ENCODE results near the gene WDFY4.

Gene WDFY4

GRCh38 chr10:48692748-48693147 lies 8.1 kb downstream of the WDFY4 start:
- no peak overlapping the region for H3K9ac ChIP-seq

DNA sequence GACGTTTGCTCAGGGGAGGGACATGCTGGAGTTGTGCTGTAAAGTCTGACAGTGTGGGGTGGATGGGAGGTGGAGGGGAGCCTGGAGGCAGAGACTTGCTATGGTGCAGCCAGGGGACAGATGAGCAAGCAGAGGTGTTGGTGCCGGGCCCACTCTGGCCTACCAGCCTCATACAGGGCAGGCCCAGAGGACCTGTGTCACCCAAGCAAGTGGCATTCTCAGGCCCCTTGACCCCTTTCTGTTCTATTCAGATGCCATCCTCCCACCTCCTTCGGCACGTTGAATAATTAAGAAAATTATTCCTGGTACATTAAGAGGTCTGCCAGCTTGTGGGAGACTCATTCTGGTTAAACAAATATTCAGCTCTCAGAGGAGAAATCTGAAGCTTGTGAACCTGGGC lies 8.5 kb downstream of the WDFY4 start:
- Histone ChIP-seq H3K27me3 (ENCODE audit: control insufficient read depth, insufficient read depth, low read length) (no peaks in the 10 kb centered on the region), H3K79me2 (no peaks in the 10 kb centered on the region), H3K9me3 (ENCODE audit: control insufficient read depth, low read length) (no peaks in the 10 kb centered on the region), H3K4me2 (ENCODE audit: low read length) (no peak overlapping the region), H2AFZ (no peak overlapping the region), H3K36me3 (ENCODE audit: control insufficient read depth, insufficient read depth, low read length) (no peaks in the 10 kb centered on the region), H3K27ac (no peak overlapping the region), H3K4me1 (no peaks in the 10 kb centered on the region), H3K9ac (no peak overlapping the region), H3K4me3 (ENCODE audit: low read depth, low read length) (no peak overlapping the region)
- TF ChIP-seq, protein P1, sequence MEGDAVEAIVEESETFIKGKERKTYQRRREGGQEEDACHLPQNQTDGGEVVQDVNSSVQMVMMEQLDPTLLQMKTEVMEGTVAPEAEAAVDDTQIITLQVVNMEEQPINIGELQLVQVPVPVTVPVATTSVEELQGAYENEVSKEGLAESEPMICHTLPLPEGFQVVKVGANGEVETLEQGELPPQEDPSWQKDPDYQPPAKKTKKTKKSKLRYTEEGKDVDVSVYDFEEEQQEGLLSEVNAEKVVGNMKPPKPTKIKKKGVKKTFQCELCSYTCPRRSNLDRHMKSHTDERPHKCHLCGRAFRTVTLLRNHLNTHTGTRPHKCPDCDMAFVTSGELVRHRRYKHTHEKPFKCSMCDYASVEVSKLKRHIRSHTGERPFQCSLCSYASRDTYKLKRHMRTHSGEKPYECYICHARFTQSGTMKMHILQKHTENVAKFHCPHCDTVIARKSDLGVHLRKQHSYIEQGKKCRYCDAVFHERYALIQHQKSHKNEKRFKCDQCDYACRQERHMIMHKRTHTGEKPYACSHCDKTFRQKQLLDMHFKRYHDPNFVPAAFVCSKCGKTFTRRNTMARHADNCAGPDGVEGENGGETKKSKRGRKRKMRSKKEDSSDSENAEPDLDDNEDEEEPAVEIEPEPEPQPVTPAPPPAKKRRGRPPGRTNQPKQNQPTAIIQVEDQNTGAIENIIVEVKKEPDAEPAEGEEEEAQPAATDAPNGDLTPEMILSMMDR (IDR thresholded peaks at IDR 0.05): no peak

More at GRCh38 chr10:48692748-48693147, 8.1 kb downstream of the WDFY4 start:
- no peak overlapping the region for H3K4me3 ChIP-seq (ENCODE audit: low read depth, low read length)
- no peak overlapping the region for H3K4me2 ChIP-seq (ENCODE audit: low read length)
- H3K36me3 ChIP-seq (ENCODE audit: control insufficient read depth, insufficient read depth, low read length): no peaks in the 10 kb centered on the region
- H3K4me1 ChIP-seq: no peaks in the 10 kb centered on the region
- no peak overlapping the region for H2AFZ ChIP-seq
- no peaks in the 10 kb centered on the region for H3K27me3 ChIP-seq (ENCODE audit: control insufficient read depth, insufficient read depth, low read length)
- H3K9me3 ChIP-seq (ENCODE audit: control insufficient read depth, low read length): no peaks in the 10 kb centered on the region
- no peaks in the 10 kb centered on the region for H3K79me2 ChIP-seq
- H3K27ac ChIP-seq: no peak overlapping the region
- TF ChIP-seq, protein P1 (IDR thresholded peaks at IDR 0.05): no peak

- Histone ChIP-seq H3K9me3 (ENCODE audit: control insufficient read depth, low read length) (no peaks in the 10 kb centered on the region), H3K9ac (no peak overlapping the region)
Measured at GRCh38 chr10:48694371-48695030, 9.8 kb downstream of the WDFY4 start.

DNA sequence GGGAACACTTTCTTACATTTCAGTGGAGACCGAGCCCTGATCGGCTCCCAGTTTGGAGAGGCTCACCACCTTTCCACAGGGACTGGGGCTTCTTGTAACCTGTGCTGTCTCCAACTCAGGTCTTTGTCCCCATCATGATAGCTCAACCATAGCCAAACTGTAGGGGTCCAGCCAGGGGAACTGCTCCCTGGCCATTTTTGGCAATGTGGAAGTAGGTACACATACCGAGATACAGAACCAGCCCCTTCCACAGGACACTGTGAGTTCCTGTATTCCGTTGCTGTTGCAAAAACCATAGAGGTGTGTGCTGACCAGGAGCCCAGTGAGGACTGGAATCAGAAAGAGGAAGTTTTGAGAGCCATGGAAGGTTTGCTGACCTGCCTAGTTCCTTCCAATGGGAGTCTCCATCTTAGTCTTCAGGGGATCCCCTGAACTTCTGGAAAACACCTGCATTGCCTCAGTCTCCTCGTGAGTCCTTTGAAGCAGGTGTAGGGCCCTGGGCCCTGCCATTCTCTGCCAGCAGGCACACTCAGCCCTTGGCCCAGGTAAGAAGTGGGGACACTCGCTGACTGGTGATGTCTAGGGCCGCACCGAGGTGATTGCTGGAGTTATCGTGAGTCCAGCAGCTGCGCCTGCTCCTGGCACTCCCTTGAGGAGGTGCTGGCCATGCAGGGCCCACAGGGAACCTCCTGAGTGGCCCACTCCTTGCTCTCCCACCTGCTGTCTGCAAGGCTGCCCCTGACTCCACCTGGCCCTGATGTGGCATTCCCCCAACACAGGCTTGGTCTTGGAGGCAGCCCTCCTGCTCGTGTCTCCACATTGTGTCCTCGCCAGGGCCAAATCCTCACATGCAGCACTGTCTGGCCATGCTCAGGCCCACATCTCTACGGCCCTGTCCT lies 11.2 kb downstream of the WDFY4 start:
- TF ChIP-seq, protein P1 (IDR thresholded peaks at IDR 0.05): no peak
- Histone ChIP-seq H3K27me3 (ENCODE audit: control insufficient read depth, insufficient read depth, low read length) (no peaks in the 10 kb centered on the region), H3K27ac (no peak overlapping the region), H3K9ac (no peak overlapping the region), H2AFZ (no peak overlapping the region), H3K79me2 (no peaks in the 10 kb centered on the region), H3K36me3 (ENCODE audit: control insufficient read depth, insufficient read depth, low read length) (no peaks in the 10 kb centered on the region), H3K4me3 (ENCODE audit: low read depth, low read length) (no peak overlapping the region), H3K9me3 (ENCODE audit: control insufficient read depth, low read length) (no peaks in the 10 kb centered on the region), H3K4me2 (ENCODE audit: low read length) (no peak overlapping the region), H3K4me1 (no peaks in the 10 kb centered on the region)

More at GRCh38 chr10:48694371-48695030, 9.8 kb downstream of the WDFY4 start:
- Histone ChIP-seq H3K4me2 (ENCODE audit: low read length) (no peak overlapping the region), H3K27ac (no peak overlapping the region), H3K4me3 (ENCODE audit: low read depth, low read length) (no peak overlapping the region), H2AFZ (no peak overlapping the region), H3K36me3 (ENCODE audit: control insufficient read depth, insufficient read depth, low read length) (no peaks in the 10 kb centered on the region), H3K27me3 (ENCODE audit: control insufficient read depth, insufficient read depth, low read length) (no peaks in the 10 kb centered on the region), H3K4me1 (no peaks in the 10 kb centered on the region), H3K79me2 (no peaks in the 10 kb centered on the region)
- TF ChIP-seq, protein P1 (IDR thresholded peaks at IDR 0.05): no peak
